ENCODE measurements around the gene HID1.

- TF ChIP-seq ZNF70 (CRISPR knock-in tag; IDR thresholded peaks at IDR 0.05) (no peak), PATZ1 (CRISPR knock-in tag; IDR thresholded peaks at IDR 0.05; ENCODE audit: borderline replicate concordance) (no peak), ESRRG (CRISPR knock-in tag; IDR thresholded peaks at IDR 0.05) (no peak), ZNF565 (CRISPR knock-in tag; conservative IDR thresholded peaks at IDR 0.05; ENCODE audit: low read depth) (no peak), CREB5 (CRISPR knock-in tag; IDR thresholded peaks at IDR 0.05; ENCODE audit: low read depth) (no peak), CSDC2 (CRISPR knock-in tag; IDR thresholded peaks at IDR 0.05) (no peak), TSHZ2 (CRISPR knock-in tag; IDR thresholded peaks at IDR 0.05) (no peak), ISL1 (CRISPR knock-in tag; IDR thresholded peaks at IDR 0.05) (no peak), ZC3H10 (CRISPR knock-in tag; IDR thresholded peaks at IDR 0.05) (no peak), RARB (CRISPR knock-in tag; IDR thresholded peaks at IDR 0.05) (no peak), SNAI2 (CRISPR knock-in tag; IDR thresholded peaks at IDR 0.05) (no peak), POU6F1 (CRISPR knock-in tag; IDR thresholded peaks at IDR 0.05; ENCODE audit: borderline replicate concordance, low read depth) (no peak), ZFP3 (CRISPR knock-in tag; IDR thresholded peaks at IDR 0.05) (no peak)
These were observed 9.8 kb downstream of the HID1 start for GRCh38 chr17:74962622-74963394.

Measured in SK-N-SH treated with all-trans-retinoic acid at 6 μM for 48 hours (cell line).